ENCODE data around the gene AK8.

Gene AK8

DNA sequence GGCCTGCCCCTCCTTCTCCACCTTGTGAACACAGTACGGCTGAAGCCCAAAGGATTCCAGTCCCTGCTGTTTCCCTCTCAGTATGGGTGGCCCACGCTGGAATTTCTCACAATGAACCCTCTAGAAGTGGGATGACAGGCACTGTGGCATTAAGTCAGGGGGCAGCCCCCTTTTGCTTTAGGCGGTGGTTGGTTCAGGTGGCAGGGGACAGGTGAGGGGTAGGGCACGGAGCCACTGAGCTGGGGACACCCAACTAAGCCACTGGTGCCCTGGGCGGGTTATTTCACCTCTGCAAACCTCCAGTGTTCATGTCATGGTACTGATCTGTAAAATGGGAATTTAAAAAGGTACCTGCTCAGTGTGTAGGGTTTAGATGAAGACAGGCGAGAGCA, 8.2 kb upstream of the AK8 start:
- TF ChIP-seq, protein P1, sequence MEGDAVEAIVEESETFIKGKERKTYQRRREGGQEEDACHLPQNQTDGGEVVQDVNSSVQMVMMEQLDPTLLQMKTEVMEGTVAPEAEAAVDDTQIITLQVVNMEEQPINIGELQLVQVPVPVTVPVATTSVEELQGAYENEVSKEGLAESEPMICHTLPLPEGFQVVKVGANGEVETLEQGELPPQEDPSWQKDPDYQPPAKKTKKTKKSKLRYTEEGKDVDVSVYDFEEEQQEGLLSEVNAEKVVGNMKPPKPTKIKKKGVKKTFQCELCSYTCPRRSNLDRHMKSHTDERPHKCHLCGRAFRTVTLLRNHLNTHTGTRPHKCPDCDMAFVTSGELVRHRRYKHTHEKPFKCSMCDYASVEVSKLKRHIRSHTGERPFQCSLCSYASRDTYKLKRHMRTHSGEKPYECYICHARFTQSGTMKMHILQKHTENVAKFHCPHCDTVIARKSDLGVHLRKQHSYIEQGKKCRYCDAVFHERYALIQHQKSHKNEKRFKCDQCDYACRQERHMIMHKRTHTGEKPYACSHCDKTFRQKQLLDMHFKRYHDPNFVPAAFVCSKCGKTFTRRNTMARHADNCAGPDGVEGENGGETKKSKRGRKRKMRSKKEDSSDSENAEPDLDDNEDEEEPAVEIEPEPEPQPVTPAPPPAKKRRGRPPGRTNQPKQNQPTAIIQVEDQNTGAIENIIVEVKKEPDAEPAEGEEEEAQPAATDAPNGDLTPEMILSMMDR (IDR thresholded peaks at IDR 0.05; ENCODE audit: low read depth, low read length), result no peak
- H3K36me3 ChIP-seq, result no peaks in the 10 kb centered on the region
- no peak overlapping the region for H3K27ac ChIP-seq

DNA sequence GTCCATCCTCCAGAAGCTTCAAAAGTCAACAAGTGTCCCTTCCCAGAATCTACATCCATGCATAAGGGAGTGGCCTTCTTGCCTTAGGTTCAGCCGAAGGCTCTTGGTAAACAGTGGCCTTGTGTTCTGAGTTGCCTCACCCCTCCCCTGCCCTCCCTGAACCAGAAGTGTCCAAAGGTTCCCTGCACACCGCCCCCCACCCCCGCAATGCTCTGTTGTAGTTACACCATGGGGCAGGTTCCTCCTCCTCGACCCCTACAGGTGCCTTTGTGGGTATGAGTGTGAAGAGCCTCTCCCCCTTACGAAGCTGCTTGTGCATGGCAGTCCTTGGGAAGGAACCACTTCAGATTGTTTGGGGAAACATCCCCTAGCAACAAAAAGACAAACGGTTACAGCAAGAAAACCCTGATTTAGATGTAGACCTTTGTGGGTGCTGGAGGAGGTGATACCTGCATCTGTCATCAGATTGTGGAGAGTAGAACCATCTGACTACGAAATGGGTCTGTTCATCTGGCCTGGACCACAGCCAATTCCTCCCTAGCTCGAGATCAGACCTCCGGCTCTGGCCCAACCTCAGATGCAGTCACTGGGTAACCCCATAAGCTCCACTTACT, 7.7 kb upstream of the AK8 start:
- H3K27me3 ChIP-seq (ENCODE audit: insufficient read depth, low read depth, severe bottlenecking), result no peaks in the 10 kb centered on the region

More for the DNA sequence above, 8.2 kb upstream of the AK8 start:
- Histone ChIP-seq H3K9me3 (ENCODE audit: severe bottlenecking) (no peaks in the 10 kb centered on the region), H3K27me3 (ENCODE audit: insufficient read depth, low read depth, severe bottlenecking) (no peaks in the 10 kb centered on the region), H3K4me3 (ENCODE audit: low read depth, low read length) (no peak overlapping the region)
- no peak for DNase-seq

DNA sequence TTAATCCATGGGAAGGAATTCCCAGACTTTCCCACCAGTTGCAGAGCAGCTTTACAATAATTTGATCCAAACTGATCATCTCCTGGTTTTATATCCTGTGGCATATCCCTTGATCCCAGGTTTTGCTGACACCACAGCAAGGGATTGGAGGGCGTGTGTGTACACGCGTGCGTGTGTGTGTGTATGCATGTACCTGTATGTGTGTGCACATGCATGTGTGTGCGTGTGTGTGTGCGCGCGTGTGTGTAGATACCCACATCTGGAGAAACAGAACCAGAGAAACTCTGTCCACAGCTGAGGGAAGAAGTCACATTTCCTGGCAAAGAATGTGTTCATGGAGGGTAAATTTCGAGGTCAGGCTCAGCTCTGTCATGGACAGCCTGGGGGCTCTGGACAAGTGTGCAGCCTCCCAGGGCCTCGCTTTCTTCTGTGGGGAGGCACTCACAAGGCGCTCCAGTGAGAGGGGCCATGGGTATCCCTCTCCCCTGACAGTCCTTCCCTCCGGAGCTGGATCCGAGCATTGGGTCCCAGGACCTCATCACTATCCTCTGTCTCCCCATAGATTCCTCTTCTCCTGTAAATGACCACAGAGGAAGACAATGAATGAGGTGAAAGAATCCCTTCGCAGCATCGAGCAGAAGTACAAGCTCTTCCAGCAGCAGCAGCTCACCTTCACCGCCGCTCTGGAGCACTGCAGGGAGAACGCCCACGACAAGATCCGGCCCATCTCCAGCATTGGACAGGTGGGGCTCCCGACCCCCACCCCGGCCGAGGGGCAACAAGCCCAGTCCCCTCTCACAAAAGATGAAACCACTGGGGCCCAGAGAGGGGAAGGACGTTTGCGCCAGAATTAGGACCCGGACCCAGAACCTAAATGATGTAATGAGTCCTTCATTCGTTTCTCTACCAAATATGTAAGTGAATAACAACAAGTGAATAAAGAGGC, 5.5 kb upstream of the AK8 start:
- Histone ChIP-seq H3K9me3 (ENCODE audit: severe bottlenecking) (no peaks in the 10 kb centered on the region), H3K4me3 (ENCODE audit: low read depth, low read length) (no peak overlapping the region), H3K36me3 (no peaks in the 10 kb centered on the region), H3K27me3 (ENCODE audit: insufficient read depth, low read depth, severe bottlenecking) (no peaks in the 10 kb centered on the region), H3K27ac (no peak overlapping the region)
- no peak for DNase-seq
- TF ChIP-seq, protein P1 (IDR thresholded peaks at IDR 0.05; ENCODE audit: low read depth, low read length), result no peak

More for the DNA sequence above, 7.7 kb upstream of the AK8 start:
- DNase-seq, result no peak
- TF ChIP-seq, protein P1 (IDR thresholded peaks at IDR 0.05; ENCODE audit: low read depth, low read length), result no peak
- Histone ChIP-seq H3K27ac (no peak overlapping the region), H3K9me3 (ENCODE audit: severe bottlenecking) (no peaks in the 10 kb centered on the region), H3K36me3 (no peaks in the 10 kb centered on the region), H3K4me3 (ENCODE audit: low read depth, low read length) (no peak overlapping the region)

DNA sequence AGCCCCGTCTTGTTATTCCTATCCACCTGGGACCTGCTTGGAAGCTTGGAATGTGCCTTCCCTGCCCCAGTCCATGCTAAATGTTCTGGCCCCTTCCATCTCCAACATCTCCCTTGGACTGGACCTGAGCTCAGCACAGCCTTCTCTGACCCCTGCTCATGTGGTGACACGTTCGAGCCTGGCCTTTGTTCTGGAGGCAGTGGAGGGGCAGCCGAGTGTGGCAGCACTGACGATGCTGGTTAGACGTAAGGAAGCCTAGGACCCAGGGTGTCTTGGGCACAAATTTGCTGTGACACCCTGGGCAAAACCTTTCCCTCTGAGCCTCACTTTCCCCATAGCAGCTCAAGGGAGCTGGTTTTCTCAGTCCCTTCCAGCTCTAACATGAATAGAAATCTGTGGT, 4.5 kb upstream of the AK8 start:
- DNase-seq, result no peak
- Histone ChIP-seq H3K27ac (no peak overlapping the region), H3K36me3 (peaks cover 7% of the 10 kb centered on the region)

DNA sequence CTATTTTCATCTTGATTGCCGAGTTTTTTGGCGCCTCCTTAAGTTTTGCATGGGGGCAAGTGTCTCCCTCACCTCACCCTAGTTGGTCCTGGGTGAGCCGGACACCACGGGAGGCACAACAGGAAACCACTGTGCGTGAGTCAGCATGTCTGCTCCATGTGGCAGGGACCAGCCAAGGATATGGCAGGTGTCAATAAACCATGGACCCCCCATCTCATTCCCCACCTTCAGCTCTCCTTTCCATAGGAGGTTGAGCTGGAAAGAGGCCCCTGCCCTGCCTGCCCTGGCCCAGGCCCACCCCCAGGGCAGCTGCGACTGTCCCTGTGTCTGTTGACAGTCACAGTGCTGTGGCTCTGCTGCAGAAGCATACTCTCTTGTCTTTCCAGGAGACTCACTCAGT, 3.7 kb upstream of the AK8 start:
- Histone ChIP-seq H3K4me3 (ENCODE audit: low read depth, low read length) (no peak overlapping the region), H3K27ac (no peak overlapping the region), H3K9me3 (ENCODE audit: severe bottlenecking) (no peaks in the 10 kb centered on the region), H3K36me3 (peaks cover 7% of the 10 kb centered on the region), H3K27me3 (ENCODE audit: insufficient read depth, low read depth, severe bottlenecking) (peaks cover 9% of the 10 kb centered on the region)
- TF ChIP-seq, protein P1 (IDR thresholded peaks at IDR 0.05; ENCODE audit: low read depth, low read length), result no peak
- DNase-seq, result no peak

More for the DNA sequence above, 4.5 kb upstream of the AK8 start:
- TF ChIP-seq, protein P1 (IDR thresholded peaks at IDR 0.05; ENCODE audit: low read depth, low read length), result no peak
- no peak overlapping the region for H3K4me3 ChIP-seq (ENCODE audit: low read depth, low read length)
- H3K9me3 ChIP-seq (ENCODE audit: severe bottlenecking), result no peaks in the 10 kb centered on the region
- H3K27me3 ChIP-seq (ENCODE audit: insufficient read depth, low read depth, severe bottlenecking), result peaks cover 4% of the 10 kb centered on the region
